ENCODE results near the gene UCN.
"Not testable (repeated sequence)": the region's sequence is repeated elsewhere in the genome, so short reads cannot be mapped to it uniquely, and the experiment has no call there.

DNA sequence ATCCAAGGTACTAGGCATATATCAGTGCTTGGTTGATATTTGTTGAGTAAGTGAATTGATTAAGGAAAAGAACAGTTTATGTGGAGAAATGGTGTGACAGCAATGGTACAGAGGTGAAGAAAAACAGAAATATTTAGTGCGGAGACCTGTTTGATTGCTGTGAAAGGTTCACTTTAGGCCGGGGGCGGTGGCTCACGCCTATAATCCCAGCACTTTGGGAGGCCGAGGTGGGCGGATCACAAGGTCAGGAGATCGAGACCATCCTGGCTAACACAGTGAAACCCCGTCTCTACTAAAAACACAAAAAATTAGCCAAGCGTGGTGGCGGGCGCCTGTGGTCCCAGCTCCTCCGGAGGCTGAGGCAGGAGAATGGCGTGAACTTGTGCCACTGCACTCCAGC is 39.9 kb downstream of the UCN start:
- not testable (repeated sequence) for TF ChIP-seq EZH2 (optimal IDR thresholded peaks at IDR 0.05; ENCODE audit: low read depth, low read length)
- TF ChIP-seq, protein P1, sequence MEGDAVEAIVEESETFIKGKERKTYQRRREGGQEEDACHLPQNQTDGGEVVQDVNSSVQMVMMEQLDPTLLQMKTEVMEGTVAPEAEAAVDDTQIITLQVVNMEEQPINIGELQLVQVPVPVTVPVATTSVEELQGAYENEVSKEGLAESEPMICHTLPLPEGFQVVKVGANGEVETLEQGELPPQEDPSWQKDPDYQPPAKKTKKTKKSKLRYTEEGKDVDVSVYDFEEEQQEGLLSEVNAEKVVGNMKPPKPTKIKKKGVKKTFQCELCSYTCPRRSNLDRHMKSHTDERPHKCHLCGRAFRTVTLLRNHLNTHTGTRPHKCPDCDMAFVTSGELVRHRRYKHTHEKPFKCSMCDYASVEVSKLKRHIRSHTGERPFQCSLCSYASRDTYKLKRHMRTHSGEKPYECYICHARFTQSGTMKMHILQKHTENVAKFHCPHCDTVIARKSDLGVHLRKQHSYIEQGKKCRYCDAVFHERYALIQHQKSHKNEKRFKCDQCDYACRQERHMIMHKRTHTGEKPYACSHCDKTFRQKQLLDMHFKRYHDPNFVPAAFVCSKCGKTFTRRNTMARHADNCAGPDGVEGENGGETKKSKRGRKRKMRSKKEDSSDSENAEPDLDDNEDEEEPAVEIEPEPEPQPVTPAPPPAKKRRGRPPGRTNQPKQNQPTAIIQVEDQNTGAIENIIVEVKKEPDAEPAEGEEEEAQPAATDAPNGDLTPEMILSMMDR (IDR thresholded peaks at IDR 0.05; ENCODE audit: low read length), result not testable (repeated sequence)

Measured in MM.1S (cell line).